Measurements from ENCODE around the gene RPTOR.

RPTOR gene

GRCh38 chr17:80746262-80746935, 201.8 kb downstream of the RPTOR start:
- Histone ChIP-seq H3K9ac (ENCODE audit: low read length) (no peak overlapping the region), H3K9me3 (ENCODE audit: low read length) (no peaks in the 10 kb centered on the region), H3K27ac (ENCODE audit: low read depth, low read length, poor library complexity, severe bottlenecking) (peak overlapping the region; percentile 1), H3K79me2 (ENCODE audit: insufficient read depth, low read length) (peaks cover 11% of the 10 kb centered on the region; the same call in 1 of the 2 replicates), H3F3A (ENCODE audit: insufficient read depth, low read length) (no peaks in the 10 kb centered on the region), H3K27me3 (ENCODE audit: insufficient read depth, low read length) (no peaks in the 10 kb centered on the region), H3K4me1 (ENCODE audit: insufficient read depth, low read length, severe bottlenecking) (peaks cover 27% of the 10 kb centered on the region), H3K9me2 (ENCODE audit: low read depth, low read length) (no peaks in the 10 kb centered on the region), H2AFZ (ENCODE audit: low read length) (no peak overlapping the region), H4K20me1 (ENCODE audit: insufficient read depth, low read length) (no peaks in the 10 kb centered on the region), H3K4me2 (ENCODE audit: low read length) (no peak overlapping the region), H3K4me3 (ENCODE audit: low read depth, low read length, poor library complexity, severe bottlenecking) (no peak overlapping the region), H3K36me3 (ENCODE audit: insufficient read depth, low read length) (peaks cover 77% of the 10 kb centered on the region)
- TF ChIP-seq EZH2 (IDR thresholded peaks at IDR 0.05; ENCODE audit: borderline replicate concordance, low read length): no peak
- no peak for TF ChIP-seq CTCF (IDR thresholded peaks at IDR 0.05; ENCODE audit: low read length)

GRCh38 chr17:80747469-80747868, 202.8 kb downstream of the RPTOR start:
- no peaks in the 10 kb centered on the region for H3K9me3 ChIP-seq (ENCODE audit: low read length)
- H3K4me1 ChIP-seq (ENCODE audit: insufficient read depth, low read length, severe bottlenecking): peaks cover 35% of the 10 kb centered on the region
- no peak overlapping the region for H3K4me3 ChIP-seq (ENCODE audit: low read depth, low read length, poor library complexity, severe bottlenecking)
- H2AFZ ChIP-seq (ENCODE audit: low read length): no peak overlapping the region
- no peaks in the 10 kb centered on the region for H3K27me3 ChIP-seq (ENCODE audit: insufficient read depth, low read length)
- H3K9ac ChIP-seq (ENCODE audit: low read length): no peak overlapping the region
- no peaks in the 10 kb centered on the region for H4K20me1 ChIP-seq (ENCODE audit: insufficient read depth, low read length)
- H3K27ac ChIP-seq (ENCODE audit: low read depth, low read length, poor library complexity, severe bottlenecking): no peak overlapping the region
- H3K79me2 ChIP-seq (ENCODE audit: insufficient read depth, low read length): peaks cover 11% of the 10 kb centered on the region; the same call in 1 of the 2 replicates
- no peak overlapping the region for H3K4me2 ChIP-seq (ENCODE audit: low read length)
- peaks cover 77% of the 10 kb centered on the region for H3K36me3 ChIP-seq (ENCODE audit: insufficient read depth, low read length)
- TF ChIP-seq EZH2 (IDR thresholded peaks at IDR 0.05; ENCODE audit: borderline replicate concordance, low read length) (no peak), CTCF (IDR thresholded peaks at IDR 0.05; ENCODE audit: low read length) (no peak)
- no peaks in the 10 kb centered on the region for H3F3A ChIP-seq (ENCODE audit: insufficient read depth, low read length)
- H3K9me2 ChIP-seq (ENCODE audit: low read depth, low read length): no peaks in the 10 kb centered on the region

GRCh38 chr17:80749611-80750010, 205.0 kb downstream of the RPTOR start:
- Histone ChIP-seq H3K27ac (ENCODE audit: low read depth, low read length, poor library complexity, severe bottlenecking) (peak overlapping the region; percentile 73), H3K27me3 (ENCODE audit: insufficient read depth, low read length) (no peaks in the 10 kb centered on the region), H3K9me3 (ENCODE audit: low read length) (no peaks in the 10 kb centered on the region), H3K4me1 (ENCODE audit: insufficient read depth, low read length, severe bottlenecking) (peaks cover 29% of the 10 kb centered on the region), H3F3A (ENCODE audit: insufficient read depth, low read length) (no peaks in the 10 kb centered on the region), H3K4me3 (ENCODE audit: low read depth, low read length, poor library complexity, severe bottlenecking) (no peak overlapping the region), H2AFZ (ENCODE audit: low read length) (no peak overlapping the region), H3K4me2 (ENCODE audit: low read length) (no peak overlapping the region), H3K79me2 (ENCODE audit: insufficient read depth, low read length) (peaks cover 11% of the 10 kb centered on the region; the same call in 1 of the 2 replicates), H3K9ac (ENCODE audit: low read length) (no peak overlapping the region), H4K20me1 (ENCODE audit: insufficient read depth, low read length) (no peaks in the 10 kb centered on the region), H3K36me3 (ENCODE audit: insufficient read depth, low read length) (peaks cover 77% of the 10 kb centered on the region), H3K9me2 (ENCODE audit: low read depth, low read length) (no peaks in the 10 kb centered on the region)
- TF ChIP-seq CTCF (IDR thresholded peaks at IDR 0.05; ENCODE audit: low read length) (no peak), EZH2 (IDR thresholded peaks at IDR 0.05; ENCODE audit: borderline replicate concordance, low read length) (no peak)

Data from OCI-LY1 (cell line).